Fibroblast of lung (primary cell): ENCODE measurements around the gene NLGN1. TPM values are rescaled to one million over a fixed set of nuclear protein-coding genes. Genes with fewer than 3 reads are reported as not detected.

ENCODE experiments used
- DNase-seq, 2 donors: peaks; one replicate each; pipeline versions ENCODE4 v3.0.0 to v3.0.0-alpha.2; 2010; ENCODE audit warnings: low read depth in 2 of 2
- H2AFZ ChIP-seq: 2 replicates; pipeline ENCODE4 v1.5.1; 2012; ENCODE audit warnings: low read length, control low read depth, inconsistent platforms
- H3K27ac ChIP-seq: 2 replicates; pipeline ENCODE4 v1.5.1; 2011; ENCODE audit warnings: low read length, control low read depth; ENCODE audit not compliant: insufficient read depth
- H3K27me3 ChIP-seq: 2 replicates; pipeline ENCODE4 v1.5.1; 2011; ENCODE audit warnings: mild to moderate bottlenecking, low read length; ENCODE audit not compliant: control insufficient read depth, insufficient read depth
- H3K36me3 ChIP-seq: 2 replicates; pipeline ENCODE4 v1.5.1; 2011; ENCODE audit warnings: low read length; ENCODE audit not compliant: control insufficient read depth, insufficient read depth
- H3K4me1 ChIP-seq: 2 replicates; pipeline ENCODE4 v1.5.1; 2011; ENCODE audit warnings: low read length; ENCODE audit not compliant: control insufficient read depth, insufficient read depth; ENCODE audit errors: extremely low read depth
- H3K4me2 ChIP-seq: 2 replicates; pipeline ENCODE4 v1.5.1; 2011; ENCODE audit warnings: low read length, control low read depth; ENCODE audit not compliant: insufficient read depth; ENCODE audit errors: extremely low read depth
- H3K4me3 ChIP-seq, 4 experiments: fragments of 200-600 bp in 1 of 4; sonication (generic) in 1 of 4; replicated peaks in 1 of 4; 2 replicates each; pipeline ENCODE4 v1.5.1; 2011 to 2016; ENCODE audit warnings: low read length in 4 of 4, low read depth in 3 of 4, mild to moderate bottlenecking in 3 of 4, control low read depth in 2 of 4, inconsistent platforms in 1 of 4, mixed read lengths in 1 of 4; ENCODE audit not compliant: insufficient read depth in 1 of 4; ENCODE audit errors: control extremely low read depth in 1 of 4
- H3K79me2 ChIP-seq: 2 replicates; pipeline ENCODE4 v1.5.1; 2012; ENCODE audit warnings: mild to moderate bottlenecking, low read length, inconsistent platforms; ENCODE audit not compliant: control insufficient read depth, insufficient read depth
- H3K9ac ChIP-seq: 2 replicates; pipeline ENCODE4 v1.5.1; 2011; ENCODE audit warnings: mild to moderate bottlenecking, low read length, control low read depth; ENCODE audit not compliant: insufficient read depth
- H3K9me3 ChIP-seq: 2 replicates; pipeline ENCODE4 v1.5.1; 2012; ENCODE audit warnings: low read depth, low read length; ENCODE audit not compliant: control insufficient read depth, insufficient read depth
- H4K20me1 ChIP-seq: 2 replicates; pipeline ENCODE4 v1.5.1; 2011; ENCODE audit warnings: low read length; ENCODE audit not compliant: control insufficient read depth, insufficient read depth; ENCODE audit errors: extremely low read depth
- EZH2 ChIP-seq: IDR thresholded peaks from 2 replicates; pipeline ENCODE4 v1.5.1; 2012; ENCODE audit warnings: low read length, control low read depth, mild to moderate bottlenecking; ENCODE audit errors: missing control alignments
- polyA plus RNA-seq, 2 donors: library from polyadenylated mRNA; depleted of rRNA in 1 of 2; stranded (reverse) in 1 of 2; unstranded in 1 of 2; fragments of >200 nt; gene quantifications; 2 replicates each; pipeline ENCODE4 v1.2.1, GENCODE V29; 2011 to 2012; ENCODE audit warnings: missing spikeins in 1 of 2
- total RNA-seq: library from RNA; depleted of rRNA; stranded (reverse); fragments of >200 nt; gene quantifications from 2 replicates; pipeline ENCODE4 v1.2.1, GENCODE V29; 2014
- TF ChIP-seq, protein P1 (sequence below), 2 donors: IDR thresholded peaks in 1 of 2; conservative IDR thresholded peaks in 1 of 2; 1 replicate in 1 of 2; 2 replicates in 1 of 2; pipeline ENCODE4 v1.5.1; 2011 to 2012; ENCODE audit warnings: low read length in 2 of 2, control low read depth in 1 of 2, inconsistent platforms in 1 of 2, low read depth in 1 of 2, mild to moderate bottlenecking in 1 of 2

Gene NLGN1
- total and polyA plus RNA-seq, 2 donors (not counting 1 experiment from before 2014, with no cell fraction given) = 0.61 to 2.1 TPM

- Histone ChIP-seq H2AFZ (no peak overlapping the region), H3K4me2 (no peak overlapping the region), H3K9ac (no peak overlapping the region), H3K9me3 (no peaks in the 10 kb centered on the region), H3K4me3 (no peak overlapping the region), H3K36me3 (no peaks in the 10 kb centered on the region), H3K79me2 (no peaks in the 10 kb centered on the region), H3K27ac (no peak overlapping the region), H3K27me3 (no peaks in the 10 kb centered on the region), H4K20me1 (no peaks in the 10 kb centered on the region), H3K4me1 (no peaks in the 10 kb centered on the region)
- peak; percentile 11 to 77 for DNase-seq
- TF ChIP-seq EZH2 = no peak
- TF ChIP-seq, protein P1, sequence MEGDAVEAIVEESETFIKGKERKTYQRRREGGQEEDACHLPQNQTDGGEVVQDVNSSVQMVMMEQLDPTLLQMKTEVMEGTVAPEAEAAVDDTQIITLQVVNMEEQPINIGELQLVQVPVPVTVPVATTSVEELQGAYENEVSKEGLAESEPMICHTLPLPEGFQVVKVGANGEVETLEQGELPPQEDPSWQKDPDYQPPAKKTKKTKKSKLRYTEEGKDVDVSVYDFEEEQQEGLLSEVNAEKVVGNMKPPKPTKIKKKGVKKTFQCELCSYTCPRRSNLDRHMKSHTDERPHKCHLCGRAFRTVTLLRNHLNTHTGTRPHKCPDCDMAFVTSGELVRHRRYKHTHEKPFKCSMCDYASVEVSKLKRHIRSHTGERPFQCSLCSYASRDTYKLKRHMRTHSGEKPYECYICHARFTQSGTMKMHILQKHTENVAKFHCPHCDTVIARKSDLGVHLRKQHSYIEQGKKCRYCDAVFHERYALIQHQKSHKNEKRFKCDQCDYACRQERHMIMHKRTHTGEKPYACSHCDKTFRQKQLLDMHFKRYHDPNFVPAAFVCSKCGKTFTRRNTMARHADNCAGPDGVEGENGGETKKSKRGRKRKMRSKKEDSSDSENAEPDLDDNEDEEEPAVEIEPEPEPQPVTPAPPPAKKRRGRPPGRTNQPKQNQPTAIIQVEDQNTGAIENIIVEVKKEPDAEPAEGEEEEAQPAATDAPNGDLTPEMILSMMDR (conservative IDR thresholded peaks at IDR 0.05 in 1 of 2, IDR thresholded peaks at IDR 0.05 in 1 of 2; ENCODE audit: low read depth in 1 of 2, low read length in 2 of 2) = no peak
These were observed 293.1 kb downstream of the NLGN1 start for GRCh38 chr3:173690542-173691180.

DNA sequence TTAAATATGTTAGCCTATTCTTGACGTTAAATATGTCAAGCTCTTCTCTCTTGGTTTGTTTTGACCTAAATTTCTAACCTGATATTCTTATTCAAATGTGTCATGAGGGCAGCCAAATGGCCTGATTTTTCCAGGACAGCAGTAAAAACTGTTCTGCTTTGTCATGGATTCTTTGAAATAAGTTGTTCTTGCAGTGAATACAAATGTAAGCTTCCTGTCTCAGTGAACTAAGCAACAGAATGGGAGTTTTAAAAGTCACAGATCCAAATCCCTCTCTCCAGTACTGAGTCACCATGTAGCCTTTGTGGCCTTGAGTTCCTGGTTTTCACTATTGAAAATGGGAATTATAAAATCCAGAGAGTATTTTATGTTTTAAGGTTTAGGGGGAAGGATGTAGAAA, 301.8 kb downstream of the NLGN1 start:
- Histone ChIP-seq H3K36me3 (no peaks in the 10 kb centered on the region), H3K9me3 (no peaks in the 10 kb centered on the region), H2AFZ (no peak overlapping the region), H3K9ac (no peak overlapping the region), H3K4me1 (no peaks in the 10 kb centered on the region), H4K20me1 (no peaks in the 10 kb centered on the region), H3K4me2 (no peak overlapping the region), H3K27ac (no peak overlapping the region), H3K27me3 (no peaks in the 10 kb centered on the region), H3K4me3 (no peak overlapping the region), H3K79me2 (no peaks in the 10 kb centered on the region)
- TF ChIP-seq EZH2 = no peak
- TF ChIP-seq, protein P1 (conservative IDR thresholded peaks at IDR 0.05 in 1 of 2, IDR thresholded peaks at IDR 0.05 in 1 of 2; ENCODE audit: low read depth in 1 of 2, low read length in 2 of 2) = no peak
- peak in 1 of 2 donors; percentile 5 for DNase-seq

GRCh38 chr3:173700336-173700735, 302.8 kb downstream of the NLGN1 start:
- DNase-seq = no peak
- no peaks in the 10 kb centered on the region for H3K79me2 ChIP-seq
- no peaks in the 10 kb centered on the region for H3K9me3 ChIP-seq
- no peaks in the 10 kb centered on the region for H3K4me1 ChIP-seq
- TF ChIP-seq EZH2 = no peak
- TF ChIP-seq, protein P1 (conservative IDR thresholded peaks at IDR 0.05 in 1 of 2, IDR thresholded peaks at IDR 0.05 in 1 of 2; ENCODE audit: low read depth in 1 of 2, low read length in 2 of 2) = no peak
- H3K4me2 ChIP-seq = no peak overlapping the region
- H4K20me1 ChIP-seq = no peaks in the 10 kb centered on the region
- H3K27me3 ChIP-seq = no peaks in the 10 kb centered on the region
- H2AFZ ChIP-seq = no peak overlapping the region
- no peak overlapping the region for H3K9ac ChIP-seq
- H3K27ac ChIP-seq = no peak overlapping the region
- H3K36me3 ChIP-seq = no peaks in the 10 kb centered on the region
- H3K4me3 ChIP-seq = no peak overlapping the region
